IPS-18a (cell line): ENCODE results near the gene KERA.
"Not testable (repeated sequence)": the region's sequence is repeated elsewhere in the genome, so short reads cannot be mapped to it uniquely, and the experiment has no call there.

ENCODE experiments used
- H3K27ac ChIP-seq: one replicate; pipeline ENCODE4 v1.5.1; 2013; ENCODE audit warnings: low read length
- H3K27me3 ChIP-seq: one replicate; pipeline ENCODE4 v1.6.1; 2013; ENCODE audit warnings: mild to moderate bottlenecking, low read length; ENCODE audit not compliant: control insufficient read depth, insufficient read depth
- H3K36me3 ChIP-seq: one replicate; pipeline ENCODE4 v1.6.1; 2013; ENCODE audit warnings: low read depth, low read length; ENCODE audit not compliant: control insufficient read depth
- H3K4me1 ChIP-seq: one replicate; pipeline ENCODE4 v1.6.1; 2013; ENCODE audit warnings: low read depth, low read length; ENCODE audit not compliant: control insufficient read depth
- H3K4me3 ChIP-seq: one replicate; pipeline ENCODE4 v1.5.1; 2013; ENCODE audit warnings: low read length
- H3K9ac ChIP-seq: one replicate; pipeline ENCODE4 v1.6.1; 2013; ENCODE audit warnings: mild to moderate bottlenecking, low read length, moderate library complexity
- H3K9me3 ChIP-seq: one replicate; pipeline ENCODE4 v1.6.1; 2013; ENCODE audit warnings: low read depth, low read length; ENCODE audit not compliant: control insufficient read depth

Gene KERA

GRCh38 chr12:91094032-91094662 is 36.3 kb upstream of the KERA start:
- no peak overlapping the region for H3K4me3 ChIP-seq
- no peaks in the 10 kb centered on the region for H3K36me3 ChIP-seq
- no peaks in the 10 kb centered on the region for H3K4me1 ChIP-seq
- no peaks in the 10 kb centered on the region for H3K9me3 ChIP-seq
- no peak overlapping the region for H3K27ac ChIP-seq
- H3K27me3 ChIP-seq, result no peaks in the 10 kb centered on the region
- no peak overlapping the region for H3K9ac ChIP-seq

- Histone ChIP-seq H3K4me1 (no peaks in the 10 kb centered on the region), H3K4me3 (no peak overlapping the region), H3K9ac (no peak overlapping the region), H3K27me3 (no peaks in the 10 kb centered on the region), H3K9me3 (no peaks in the 10 kb centered on the region), H3K27ac (no peak overlapping the region), H3K36me3 (no peaks in the 10 kb centered on the region)
Observed at GRCh38 chr12:91093341-91093740, 35.5 kb upstream of the KERA start.

GRCh38 chr12:91091916-91092715 is 34.3 kb upstream of the KERA start:
- no peaks in the 10 kb centered on the region for H3K4me1 ChIP-seq
- no peak overlapping the region for H3K27ac ChIP-seq
- H3K36me3 ChIP-seq, result no peaks in the 10 kb centered on the region
- no peak overlapping the region for H3K9ac ChIP-seq
- no peaks in the 10 kb centered on the region for H3K27me3 ChIP-seq
- H3K9me3 ChIP-seq, result no peaks in the 10 kb centered on the region
- H3K4me3 ChIP-seq, result no peak overlapping the region

- not testable (repeated sequence) for H3K27ac ChIP-seq, H3K4me3 ChIP-seq
Observed at GRCh38 chr12:91089953-91090352, 32.1 kb upstream of the KERA start.

GRCh38 chr12:91080041-91080440 is 22.2 kb upstream of the KERA start:
- H3K9ac ChIP-seq, result no peak overlapping the region
- peaks cover 4% of the 10 kb centered on the region for H3K4me1 ChIP-seq
- H3K9me3 ChIP-seq, result no peaks in the 10 kb centered on the region
- no peaks in the 10 kb centered on the region for H3K36me3 ChIP-seq
- H3K4me3 ChIP-seq, result no peak overlapping the region
- H3K27me3 ChIP-seq, result no peaks in the 10 kb centered on the region
- no peak overlapping the region for H3K27ac ChIP-seq

More at GRCh38 chr12:91089953-91090352, 32.1 kb upstream of the KERA start:
- not testable (repeated sequence) for H3K27me3 ChIP-seq, H3K4me1 ChIP-seq, H3K9me3 ChIP-seq, H3K36me3 ChIP-seq, H3K9ac ChIP-seq

GRCh38 chr12:91078501-91078900 is 20.7 kb upstream of the KERA start:
- Histone ChIP-seq H3K4me1 (peaks cover 4% of the 10 kb centered on the region), H3K27me3 (no peaks in the 10 kb centered on the region), H3K36me3 (no peaks in the 10 kb centered on the region), H3K9me3 (no peaks in the 10 kb centered on the region), H3K9ac (no peak overlapping the region), H3K27ac (no peak overlapping the region), H3K4me3 (no peak overlapping the region)

GRCh38 chr12:91077228-91077954 is 19.6 kb upstream of the KERA start:
- H3K9ac ChIP-seq, result no peak overlapping the region
- peaks cover 4% of the 10 kb centered on the region for H3K4me1 ChIP-seq
- no peak overlapping the region for H3K4me3 ChIP-seq
- H3K9me3 ChIP-seq, result no peaks in the 10 kb centered on the region
- no peak overlapping the region for H3K27ac ChIP-seq
- no peaks in the 10 kb centered on the region for H3K27me3 ChIP-seq
- no peaks in the 10 kb centered on the region for H3K36me3 ChIP-seq

- Histone ChIP-seq H3K4me3 (no peak overlapping the region), H3K9ac (no peak overlapping the region), H3K4me1 (peaks cover 4% of the 10 kb centered on the region), H3K9me3 (no peaks in the 10 kb centered on the region), H3K27ac (no peak overlapping the region), H3K27me3 (no peaks in the 10 kb centered on the region), H3K36me3 (no peaks in the 10 kb centered on the region)
Observed at GRCh38 chr12:91074851-91075250, 17.0 kb upstream of the KERA start.

GRCh38 chr12:91074154-91074709 is 16.4 kb upstream of the KERA start:
- H3K27me3 ChIP-seq, result no peaks in the 10 kb centered on the region
- no peaks in the 10 kb centered on the region for H3K9me3 ChIP-seq
- no peak overlapping the region for H3K4me3 ChIP-seq
- H3K4me1 ChIP-seq, result peaks cover 4% of the 10 kb centered on the region
- no peak overlapping the region for H3K9ac ChIP-seq
- no peaks in the 10 kb centered on the region for H3K36me3 ChIP-seq
- no peak overlapping the region for H3K27ac ChIP-seq

- H3K4me3 ChIP-seq, result no peak overlapping the region
- H3K4me1 ChIP-seq, result no peaks in the 10 kb centered on the region
- H3K9me3 ChIP-seq, result no peaks in the 10 kb centered on the region
- H3K27me3 ChIP-seq, result no peaks in the 10 kb centered on the region
- H3K9ac ChIP-seq, result no peak overlapping the region
- no peak overlapping the region for H3K27ac ChIP-seq
- H3K36me3 ChIP-seq, result no peaks in the 10 kb centered on the region
Observed at GRCh38 chr12:91073426-91073825, 15.6 kb upstream of the KERA start.

GRCh38 chr12:91072931-91073330 is 15.1 kb upstream of the KERA start:
- Histone ChIP-seq H3K4me3 (no peak overlapping the region), H3K9ac (no peak overlapping the region), H3K27ac (no peak overlapping the region), H3K36me3 (no peaks in the 10 kb centered on the region), H3K9me3 (no peaks in the 10 kb centered on the region), H3K27me3 (no peaks in the 10 kb centered on the region), H3K4me1 (no peaks in the 10 kb centered on the region)
